ENCODE results near the gene MSGN1. TPM values are rescaled to one million over a fixed set of nuclear protein-coding genes. Genes with fewer than 3 reads are reported as not detected.

MSGN1 gene
- total RNA-seq, 1 donor from 2014 or later = not detected

- no peak for DNase-seq (ENCODE audit: extremely low spot score in 2 of 2)
- TF ChIP-seq POLR2AphosphoS5 (IDR thresholded peaks at IDR 0.05; ENCODE audit: insufficient read depth in 1 of 2, low read depth in 1 of 2) (no peak), POLR2A (IDR thresholded peaks at IDR 0.05) (no peak)
- Histone ChIP-seq H3K9me3 (no peaks in the 10 kb centered on the region), H3K4me1 (peaks cover 47% of the 10 kb centered on the region), H3K36me3 (no peaks in the 10 kb centered on the region), H3K4me3 (no peak overlapping the region), H3K27ac (peak overlapping the region; percentile 22), H3K27me3 (no peaks in the 10 kb centered on the region)
- intact Hi-C loops (cut with DNase I) = no loop called here
Measured at GRCh38 chr2:17791817-17792130, 24.5 kb upstream of the MSGN1 start.

DNA sequence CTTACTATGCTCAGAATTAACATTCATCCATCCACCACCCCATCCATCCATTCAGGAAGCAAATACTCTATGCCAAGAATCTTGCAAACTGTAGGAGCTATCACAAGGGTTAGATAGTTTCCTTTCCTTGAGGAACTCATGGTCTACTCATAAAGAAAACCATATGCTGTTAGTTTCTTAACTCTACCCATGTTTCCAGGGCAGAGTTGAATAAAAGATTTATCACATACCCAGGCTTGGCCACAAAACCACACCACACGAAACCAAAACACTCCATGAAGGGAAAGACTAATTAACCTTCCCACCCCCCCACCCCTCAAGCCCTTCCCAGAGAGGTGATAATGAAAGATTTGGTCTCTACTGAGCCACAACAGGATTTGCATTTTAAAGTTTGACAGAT, 23.7 kb upstream of the MSGN1 start:
- no peak overlapping the region for H3K4me3 ChIP-seq
- TF ChIP-seq POLR2AphosphoS5 (IDR thresholded peaks at IDR 0.05; ENCODE audit: insufficient read depth in 1 of 2, low read depth in 1 of 2) = no peak
- no peak for TF ChIP-seq POLR2A (IDR thresholded peaks at IDR 0.05)
- TF ChIP-seq CTCF (IDR thresholded peaks at IDR 0.05) = no peak
- intact Hi-C loops (cut with DNase I) = no loop called here
- H3K9me3 ChIP-seq = no peaks in the 10 kb centered on the region
- H3K36me3 ChIP-seq = no peaks in the 10 kb centered on the region
- no peak overlapping the region for H3K27ac ChIP-seq
- H3K27me3 ChIP-seq = no peaks in the 10 kb centered on the region
- no peak for DNase-seq (ENCODE audit: extremely low spot score in 2 of 2)
- peaks cover 47% of the 10 kb centered on the region for H3K4me1 ChIP-seq

- TF ChIP-seq CTCF (IDR thresholded peaks at IDR 0.05) (no peak), POLR2AphosphoS5 (IDR thresholded peaks at IDR 0.05; ENCODE audit: insufficient read depth in 1 of 2, low read depth in 1 of 2) (no peak), POLR2A (IDR thresholded peaks at IDR 0.05) (no peak)
- Histone ChIP-seq H3K4me1 (peaks cover 47% of the 10 kb centered on the region), H3K9me3 (no peaks in the 10 kb centered on the region), H3K4me3 (no peak overlapping the region), H3K36me3 (no peaks in the 10 kb centered on the region), H3K27ac (no peak overlapping the region), H3K27me3 (no peaks in the 10 kb centered on the region)
- intact Hi-C loops (cut with DNase I) = no loop called here
- DNase-seq (ENCODE audit: extremely low spot score in 2 of 2) = no peak
Measured at GRCh38 chr2:17793296-17793695, 23.0 kb upstream of the MSGN1 start.

DNA sequence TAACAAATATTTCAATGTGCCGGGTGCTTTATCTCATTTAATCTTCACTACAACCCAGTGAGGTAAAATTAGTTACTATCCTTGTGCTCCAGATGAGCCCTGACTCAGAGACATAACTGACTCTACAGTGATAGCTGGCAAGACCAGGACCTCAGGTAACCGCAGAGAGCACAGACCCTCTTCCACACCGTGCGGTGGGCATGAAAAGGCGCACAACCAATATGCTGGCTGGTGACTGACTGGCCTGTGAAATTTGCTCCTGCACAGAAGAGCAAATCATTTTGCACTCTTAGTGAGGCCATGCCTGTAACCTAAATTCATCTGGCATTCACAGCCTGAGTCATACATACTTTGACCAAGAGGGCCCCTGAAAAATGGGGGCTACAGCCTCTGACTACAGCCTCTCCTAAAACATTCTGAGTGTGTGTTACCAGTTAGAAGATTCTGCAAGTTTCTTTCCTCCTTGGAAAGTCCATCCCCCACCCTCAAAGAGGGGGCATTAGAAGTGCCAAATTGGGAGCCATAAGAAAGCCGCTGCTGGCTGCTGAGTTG, 22.4 kb upstream of the MSGN1 start:
- Histone ChIP-seq H3K36me3 (no peaks in the 10 kb centered on the region), H3K27ac (no peak overlapping the region), H3K27me3 (no peaks in the 10 kb centered on the region), H3K4me1 (peaks cover 47% of the 10 kb centered on the region), H3K4me3 (no peak overlapping the region), H3K9me3 (no peaks in the 10 kb centered on the region)
- no peak for TF ChIP-seq POLR2AphosphoS5 (IDR thresholded peaks at IDR 0.05; ENCODE audit: insufficient read depth in 1 of 2, low read depth in 1 of 2)
- no peak for TF ChIP-seq POLR2A (IDR thresholded peaks at IDR 0.05)
- no peak for TF ChIP-seq CTCF (IDR thresholded peaks at IDR 0.05)
- no peak for DNase-seq (ENCODE audit: extremely low spot score in 2 of 2)
- intact Hi-C loops (cut with DNase I) = no loop called here

DNA sequence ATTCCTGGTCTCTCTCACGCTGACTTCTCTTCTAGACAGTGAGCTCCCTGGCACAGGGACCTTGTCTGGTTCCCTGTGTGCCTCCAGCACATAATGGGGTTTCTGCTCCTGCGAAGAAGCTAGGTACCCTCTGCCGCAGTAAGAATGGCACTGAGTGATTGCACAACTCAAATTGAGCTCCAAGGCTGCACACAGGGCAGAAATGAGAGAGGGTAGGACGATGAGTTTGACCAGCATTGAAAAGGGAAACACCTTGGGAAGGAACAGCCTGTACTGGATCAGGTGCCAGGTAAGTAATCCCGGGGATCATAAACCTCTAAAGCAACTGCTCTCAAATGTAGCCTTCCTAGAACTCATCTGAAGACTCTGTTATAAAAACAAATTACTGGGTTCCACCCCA, 21.0 kb upstream of the MSGN1 start:
- H3K36me3 ChIP-seq = no peaks in the 10 kb centered on the region
- no peak overlapping the region for H3K4me3 ChIP-seq
- no peak overlapping the region for H3K27ac ChIP-seq
- no peak for DNase-seq (ENCODE audit: extremely low spot score in 2 of 2)
- TF ChIP-seq POLR2AphosphoS5 (IDR thresholded peaks at IDR 0.05; ENCODE audit: insufficient read depth in 1 of 2, low read depth in 1 of 2) = peak in 1 of 2 donors; percentile 69
- no peak for TF ChIP-seq POLR2A (IDR thresholded peaks at IDR 0.05)
- intact Hi-C loops (cut with DNase I) = no loop called here
- H3K4me1 ChIP-seq = peaks cover 46% of the 10 kb centered on the region
- no peaks in the 10 kb centered on the region for H3K27me3 ChIP-seq
- H3K9me3 ChIP-seq = no peaks in the 10 kb centered on the region

DNA sequence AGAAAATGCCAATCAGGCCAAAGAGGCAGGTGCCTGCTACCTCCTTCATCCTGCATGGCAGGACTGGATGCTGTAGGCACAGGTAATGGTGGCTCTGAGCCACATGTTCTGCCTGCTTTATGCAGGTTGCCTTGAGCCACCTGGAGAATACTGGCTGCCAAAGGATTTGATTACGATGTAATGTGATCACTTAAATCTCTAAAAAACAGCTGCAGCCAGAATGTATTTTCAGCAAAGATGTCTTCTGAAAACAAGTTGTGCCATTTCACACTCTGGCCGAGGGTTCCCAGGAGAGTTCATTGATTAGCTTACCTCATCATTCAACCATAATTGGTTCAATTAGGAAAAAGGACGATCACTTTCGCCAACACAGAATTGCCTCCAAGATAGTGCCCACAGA, 17.9 kb upstream of the MSGN1 start:
- TF ChIP-seq CTCF (IDR thresholded peaks at IDR 0.05) = no peak
- no peak for TF ChIP-seq POLR2A (IDR thresholded peaks at IDR 0.05)
- no peak for TF ChIP-seq POLR2AphosphoS5 (IDR thresholded peaks at IDR 0.05; ENCODE audit: insufficient read depth in 1 of 2, low read depth in 1 of 2)
- Histone ChIP-seq H3K36me3 (no peaks in the 10 kb centered on the region), H3K9me3 (no peaks in the 10 kb centered on the region), H3K4me3 (no peak overlapping the region), H3K27ac (no peak overlapping the region), H3K4me1 (peaks cover 19% of the 10 kb centered on the region), H3K27me3 (no peaks in the 10 kb centered on the region)
- intact Hi-C loops (cut with DNase I) = no loop called here
- DNase-seq (ENCODE audit: extremely low spot score in 2 of 2) = no peak
